Activated naive CD4-positive, alpha-beta T cell treated with Interleukin-2 at 50 U/mL for 16 hours (primary cell): ENCODE results near the gene ILF3.

ENCODE experiments used
- DNase-seq: peaks from one replicate; pipeline ENCODE4 v3.0.0-alpha.2; 2020

Gene ILF3

DNA sequence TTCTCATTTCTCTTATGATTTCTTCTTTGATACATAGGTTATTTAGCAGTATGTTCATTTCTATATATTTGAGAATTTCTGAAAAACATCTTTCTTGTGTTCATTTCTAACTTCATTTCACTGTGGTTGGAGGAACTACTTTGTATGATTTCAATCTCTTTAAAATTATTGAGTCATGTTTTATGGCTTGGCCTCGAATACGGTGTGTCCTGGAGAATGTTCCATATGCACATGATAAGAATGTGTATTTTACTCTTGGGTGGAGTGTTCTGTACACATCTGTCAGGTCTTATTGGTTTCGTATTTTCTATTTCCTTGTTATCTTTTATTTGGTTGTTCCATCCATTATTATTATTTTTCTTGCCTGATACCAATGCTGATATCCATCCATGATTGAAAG is 86.7 kb downstream of the ILF3 start:
- DNase-seq, result no peak
